OCI-LY7 (cell line): ENCODE measurements around the gene TOR1AIP1.

Experiments
- EZH2phosphoT487 ChIP-seq: fragments of 200-600 bp; sonication (generic); IDR thresholded peaks from 2 replicates; pipeline ENCODE4 v1.6.1; 2018; ENCODE audit warnings: low read depth, borderline replicate concordance, mild to moderate bottlenecking, mixed run types, antibody characterized with exemption, low read length, moderate library complexity, mixed read lengths
- TF ChIP-seq, protein P1 (sequence below): fragments of 200-600 bp; sonication (generic); conservative IDR thresholded peaks from 2 replicates; pipeline ENCODE4 v1.5.1; 2014; ENCODE audit warnings: mild to moderate bottlenecking, antibody characterized with exemption, low read length, moderate library complexity, mixed read lengths

DNA sequence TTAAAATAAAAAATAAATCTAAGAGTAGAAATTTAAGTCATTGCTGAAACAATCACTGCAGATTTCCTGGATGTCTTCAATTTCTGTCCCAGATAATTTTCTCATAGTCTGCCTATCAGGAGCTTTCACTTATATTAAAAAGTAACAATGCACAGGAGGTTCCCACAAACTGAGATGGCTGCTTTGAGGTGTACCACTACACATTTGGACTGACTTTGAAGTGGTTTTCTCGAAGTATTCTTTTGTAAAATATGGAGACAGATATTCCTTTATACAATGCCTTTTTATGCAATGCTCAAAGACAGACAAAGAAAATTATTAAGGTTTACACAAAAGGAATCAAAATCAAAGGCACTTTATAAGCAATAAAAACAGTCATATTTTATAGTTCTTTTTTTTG is 29.0 kb upstream of the TOR1AIP1 start:
- TF ChIP-seq, protein P1, sequence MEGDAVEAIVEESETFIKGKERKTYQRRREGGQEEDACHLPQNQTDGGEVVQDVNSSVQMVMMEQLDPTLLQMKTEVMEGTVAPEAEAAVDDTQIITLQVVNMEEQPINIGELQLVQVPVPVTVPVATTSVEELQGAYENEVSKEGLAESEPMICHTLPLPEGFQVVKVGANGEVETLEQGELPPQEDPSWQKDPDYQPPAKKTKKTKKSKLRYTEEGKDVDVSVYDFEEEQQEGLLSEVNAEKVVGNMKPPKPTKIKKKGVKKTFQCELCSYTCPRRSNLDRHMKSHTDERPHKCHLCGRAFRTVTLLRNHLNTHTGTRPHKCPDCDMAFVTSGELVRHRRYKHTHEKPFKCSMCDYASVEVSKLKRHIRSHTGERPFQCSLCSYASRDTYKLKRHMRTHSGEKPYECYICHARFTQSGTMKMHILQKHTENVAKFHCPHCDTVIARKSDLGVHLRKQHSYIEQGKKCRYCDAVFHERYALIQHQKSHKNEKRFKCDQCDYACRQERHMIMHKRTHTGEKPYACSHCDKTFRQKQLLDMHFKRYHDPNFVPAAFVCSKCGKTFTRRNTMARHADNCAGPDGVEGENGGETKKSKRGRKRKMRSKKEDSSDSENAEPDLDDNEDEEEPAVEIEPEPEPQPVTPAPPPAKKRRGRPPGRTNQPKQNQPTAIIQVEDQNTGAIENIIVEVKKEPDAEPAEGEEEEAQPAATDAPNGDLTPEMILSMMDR = no peak
- TF ChIP-seq EZH2phosphoT487 = no peak
